ENCODE data around the gene S100A10. TPM values are rescaled to one million over a fixed set of nuclear protein-coding genes. Genes with fewer than 3 reads are reported as not detected.

Gene S100A10
- total RNA-seq, 1 experiment from 2014 or later: 160 TPM

GRCh38 chr1:151942882-151943281 is 50.8 kb downstream of the S100A10 start:
- no peak overlapping the region for H3K4ac ChIP-seq (ENCODE audit: low read depth, low read length)
- H2BK15ac ChIP-seq (ENCODE audit: low read depth, low read length): no peak overlapping the region
- Mint-ChIP-seq H3K36me3 (ENCODE audit: insufficient read depth in 1 of 3, low read depth in 3 of 3) (no peaks in the 10 kb centered on the region; a peak in 1 of 7 replicates), H3K9me3 (no peaks in the 10 kb centered on the region), H3K27ac (no peak overlapping the region), H3K4me3 (no peak overlapping the region), H3K27me3 (ENCODE audit: low read depth) (no peaks in the 10 kb centered on the region; the same call in 1 of the 2 replicates), H3K4me1 (peaks cover 9 to 19% of the 10 kb centered on the region in 2 experiments)
- no peak overlapping the region for H3K23ac ChIP-seq (ENCODE audit: insufficient read length, low read depth, low read length)
- H3T11ph ChIP-seq (ENCODE audit: low read length): no peak overlapping the region
- no peak overlapping the region for H2BK120ac ChIP-seq (ENCODE audit: low read depth, low read length, poor library complexity, severe bottlenecking)
- no peak for DNase-seq
- H3K4me2 ChIP-seq (ENCODE audit: insufficient read depth, insufficient read length, low read length): no peak overlapping the region
- no peak overlapping the region for H2AK5ac ChIP-seq (ENCODE audit: insufficient read length, low read length)
- no peaks in the 10 kb centered on the region; the same call in 1 of the 2 replicates for H3K4me1 ChIP-seq (ENCODE audit: insufficient read depth, low read length)
- H3K56ac ChIP-seq (ENCODE audit: insufficient read length, low read depth, low read length): no peak overlapping the region
- TF ChIP-seq, protein P1, sequence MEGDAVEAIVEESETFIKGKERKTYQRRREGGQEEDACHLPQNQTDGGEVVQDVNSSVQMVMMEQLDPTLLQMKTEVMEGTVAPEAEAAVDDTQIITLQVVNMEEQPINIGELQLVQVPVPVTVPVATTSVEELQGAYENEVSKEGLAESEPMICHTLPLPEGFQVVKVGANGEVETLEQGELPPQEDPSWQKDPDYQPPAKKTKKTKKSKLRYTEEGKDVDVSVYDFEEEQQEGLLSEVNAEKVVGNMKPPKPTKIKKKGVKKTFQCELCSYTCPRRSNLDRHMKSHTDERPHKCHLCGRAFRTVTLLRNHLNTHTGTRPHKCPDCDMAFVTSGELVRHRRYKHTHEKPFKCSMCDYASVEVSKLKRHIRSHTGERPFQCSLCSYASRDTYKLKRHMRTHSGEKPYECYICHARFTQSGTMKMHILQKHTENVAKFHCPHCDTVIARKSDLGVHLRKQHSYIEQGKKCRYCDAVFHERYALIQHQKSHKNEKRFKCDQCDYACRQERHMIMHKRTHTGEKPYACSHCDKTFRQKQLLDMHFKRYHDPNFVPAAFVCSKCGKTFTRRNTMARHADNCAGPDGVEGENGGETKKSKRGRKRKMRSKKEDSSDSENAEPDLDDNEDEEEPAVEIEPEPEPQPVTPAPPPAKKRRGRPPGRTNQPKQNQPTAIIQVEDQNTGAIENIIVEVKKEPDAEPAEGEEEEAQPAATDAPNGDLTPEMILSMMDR (conservative IDR thresholded peaks at IDR 0.05): no peak
- no peaks in the 10 kb centered on the region for H4K20me1 ChIP-seq (ENCODE audit: control insufficient read depth, insufficient read depth, insufficient read length)
- no peaks in the 10 kb centered on the region for H3K9me3 ChIP-seq (ENCODE audit: control insufficient read depth, low read depth, low read length)
- H2BK12ac ChIP-seq (ENCODE audit: insufficient read length, low read depth, low read length): no peak overlapping the region
- H4K91ac ChIP-seq (ENCODE audit: insufficient read length, low read depth, low read length): no peak overlapping the region
- no peak overlapping the region for H2AFZ ChIP-seq (ENCODE audit: low read length)
- H3K79me1 ChIP-seq (ENCODE audit: insufficient read depth, low read depth, low read length, poor library complexity, severe bottlenecking): no peaks in the 10 kb centered on the region
- no peak overlapping the region for H3K18ac ChIP-seq (ENCODE audit: insufficient read length, low read depth, low read length)
- no peak overlapping the region for H4K5ac ChIP-seq (ENCODE audit: insufficient read length, low read depth, low read length)
- H3K14ac ChIP-seq (ENCODE audit: insufficient read depth, low read length): no peak overlapping the region
- no peaks in the 10 kb centered on the region for H3K23me2 ChIP-seq (ENCODE audit: insufficient read length, low read depth, low read length, poor library complexity, severe bottlenecking)
- no CpG with 5 or more reads among the region's 1 CpG for WGBS (ENCODE audit: extremely low coverage, insufficient read length, low lambda C conversion rate)
- H2BK20ac ChIP-seq (ENCODE audit: low read depth, low read length, poor library complexity, severe bottlenecking): no peak overlapping the region
- no peak overlapping the region for H4K8ac ChIP-seq (replicated peaks; ENCODE audit: insufficient read length, low read depth, low read length)
- no peaks in the 10 kb centered on the region for H3K27me3 ChIP-seq (ENCODE audit: insufficient read depth, low read length)
- H3K9ac ChIP-seq (ENCODE audit: extremely low read depth, insufficient read length, low read length): no peak overlapping the region
- no peaks in the 10 kb centered on the region for H3K79me2 ChIP-seq (ENCODE audit: insufficient read depth, low read length)
- H3K27ac ChIP-seq (ENCODE audit: insufficient read length, low read depth, low read length): no peak overlapping the region
- no peak overlapping the region for H2BK5ac ChIP-seq (ENCODE audit: insufficient read length, low read length)

Data from H9 (cell line).